ENCODE data around the gene AZIN2.
"Not testable (repeated sequence)": the region's sequence is repeated elsewhere in the genome, so short reads cannot be mapped to it uniquely, and the experiment has no call there.

Gene AZIN2

GRCh38 chr1:33127001-33127823 is 46.3 kb downstream of the AZIN2 start:
- peak; percentile 99 for DNase-seq (ENCODE audit: low read depth)

DNA sequence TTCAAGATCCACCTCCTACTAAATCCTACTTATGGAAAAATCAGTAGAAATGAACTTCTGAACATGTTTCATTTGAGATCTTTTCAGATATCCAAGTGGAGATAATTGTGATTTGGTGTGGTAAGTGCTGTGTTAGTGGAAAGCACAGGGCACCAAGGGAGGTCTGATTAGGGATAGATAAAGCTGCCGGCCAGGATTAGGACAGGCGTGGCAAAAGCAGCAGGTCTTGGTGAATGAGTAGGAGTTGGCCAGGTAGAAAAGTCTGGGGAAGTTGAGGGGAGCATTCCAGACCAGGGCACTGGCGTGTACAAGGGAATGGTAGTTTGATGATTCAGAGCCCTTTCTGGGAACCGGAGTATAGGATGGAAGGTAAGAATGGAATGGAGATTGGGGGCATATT is 47.8 kb downstream of the AZIN2 start:
- no peak for DNase-seq (ENCODE audit: low read depth)

- DNase-seq (ENCODE audit: low read depth): no peak
Observed at GRCh38 chr1:33130297-33130696, 49.3 kb downstream of the AZIN2 start.

DNA sequence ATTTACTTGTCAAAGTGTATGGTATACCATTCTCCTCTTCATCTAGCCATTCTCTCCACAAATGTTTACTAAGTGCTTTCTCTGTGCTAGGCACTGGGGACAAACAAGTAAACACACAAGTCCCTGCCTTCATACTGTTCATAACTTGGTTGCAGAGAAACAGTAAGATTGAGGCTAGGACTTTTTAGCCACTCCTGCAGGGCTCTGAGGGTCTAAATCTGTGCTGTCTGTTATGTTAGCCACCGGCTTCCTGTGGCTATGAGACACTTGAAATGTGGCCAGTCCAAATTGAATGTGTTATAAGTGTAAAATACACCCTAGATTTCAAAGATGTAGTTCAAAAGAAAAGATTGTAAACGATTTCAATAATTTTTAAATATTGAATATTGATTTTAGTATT is 50.2 kb downstream of the AZIN2 start:
- DNase-seq (ENCODE audit: low read depth): no peak

- DNase-seq (ENCODE audit: low read depth): no peak
Observed at GRCh38 chr1:33132549-33132948, 51.6 kb downstream of the AZIN2 start.

- DNase-seq (ENCODE audit: low read depth): no peak
Observed at GRCh38 chr1:33133478-33134105, 52.6 kb downstream of the AZIN2 start.

GRCh38 chr1:33136041-33136440 is 55.1 kb downstream of the AZIN2 start:
- not testable (repeated sequence) for DNase-seq (ENCODE audit: low read depth)

GRCh38 chr1:33137800-33138199 is 56.8 kb downstream of the AZIN2 start:
- DNase-seq (ENCODE audit: low read depth): no peak

DNA sequence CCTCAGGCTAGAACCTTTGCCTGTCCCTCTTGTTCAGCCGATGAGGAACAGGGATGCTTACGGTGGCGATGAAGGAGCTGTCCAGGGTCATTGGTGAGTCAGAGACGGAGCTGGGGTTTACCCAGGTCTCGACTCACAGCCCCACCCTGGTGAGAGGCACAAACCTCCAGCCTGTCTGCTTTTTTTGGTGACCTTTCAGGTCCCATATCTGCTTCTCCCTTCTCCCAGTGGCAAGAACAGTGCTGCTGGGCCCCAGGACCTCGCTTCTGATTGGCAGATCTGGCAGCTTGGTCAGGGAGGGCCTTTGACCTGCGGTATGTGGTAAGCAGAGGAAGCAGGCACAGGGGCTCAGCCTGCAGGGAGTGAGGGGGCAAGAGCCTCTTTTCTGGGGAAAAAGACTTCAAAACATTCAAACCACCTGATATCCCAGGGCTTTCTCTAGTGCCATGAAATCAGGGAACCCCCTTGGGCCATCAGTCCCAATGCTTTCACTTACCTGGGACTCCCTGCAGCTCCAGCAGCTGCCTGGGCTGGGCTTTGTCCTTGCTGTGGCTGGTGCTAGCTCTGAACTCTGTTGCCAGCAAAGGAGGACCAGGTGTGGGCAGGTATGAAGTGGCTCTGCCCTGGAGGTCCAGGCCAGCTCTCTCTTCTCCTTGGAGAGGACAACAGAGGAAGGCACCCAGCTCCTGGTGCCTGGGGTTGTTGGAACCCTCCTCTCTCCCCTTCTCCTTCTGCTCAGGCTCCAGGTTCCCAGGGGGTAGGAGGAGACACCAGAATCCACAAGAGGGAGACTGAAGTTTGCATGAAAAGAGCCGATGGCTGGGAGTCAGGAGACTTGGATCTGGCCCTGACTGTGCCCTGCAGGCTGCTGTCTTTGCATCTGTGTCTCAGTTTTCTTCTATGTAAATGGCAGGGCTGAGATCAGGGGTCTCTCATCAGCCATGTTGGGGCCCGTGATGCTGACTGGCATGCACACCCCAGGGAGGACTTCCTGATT is 59.5 kb downstream of the AZIN2 start:
- DNase-seq (ENCODE audit: low read depth): no peak

DNA sequence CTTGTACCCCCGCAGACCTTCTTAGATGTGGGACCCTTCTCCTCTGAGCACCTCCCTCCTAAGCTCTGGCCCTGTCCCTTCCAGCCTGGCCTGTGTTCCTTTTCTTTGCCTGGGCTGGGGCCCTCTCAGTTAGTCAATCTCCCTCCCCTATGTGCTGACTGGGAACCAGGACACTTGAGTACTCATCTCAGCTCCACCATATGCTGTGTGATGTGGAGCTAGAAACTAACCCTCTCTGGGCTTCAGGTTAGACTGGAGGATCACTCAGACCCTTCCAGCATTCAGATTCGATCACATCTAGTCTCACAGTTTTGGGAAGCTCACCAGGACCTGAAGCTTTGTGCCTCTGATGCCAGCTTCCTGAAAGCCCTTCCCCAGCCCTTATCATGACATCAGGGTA is 60.3 kb downstream of the AZIN2 start:
- no peak for DNase-seq (ENCODE audit: low read depth)

GRCh38 chr1:33141781-33142180 is 60.8 kb downstream of the AZIN2 start:
- DNase-seq (ENCODE audit: low read depth): no peak

- no peak for DNase-seq (ENCODE audit: low read depth)
Observed at GRCh38 chr1:33142483-33143064, 61.6 kb downstream of the AZIN2 start.

DNA sequence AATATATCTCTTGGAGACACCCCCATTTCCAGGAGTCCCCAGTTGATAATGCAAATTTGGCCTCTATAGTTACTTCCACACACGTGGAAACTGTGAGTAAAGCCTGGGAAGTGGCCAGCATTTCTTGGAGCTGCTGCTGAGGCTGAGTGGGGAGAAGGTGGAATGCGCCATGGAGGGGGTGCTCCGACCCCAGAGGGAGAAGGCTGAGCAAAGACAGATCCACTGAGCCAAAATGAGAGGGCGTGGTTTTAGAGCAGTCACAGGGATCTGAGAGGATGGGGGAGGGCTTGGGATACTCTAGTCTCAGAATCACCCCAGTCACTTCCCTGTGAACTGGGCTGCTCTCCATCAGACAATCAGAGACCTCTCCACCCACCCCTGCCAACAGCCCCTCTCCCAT is 62.2 kb downstream of the AZIN2 start:
- no peak for DNase-seq (ENCODE audit: low read depth)

DNA sequence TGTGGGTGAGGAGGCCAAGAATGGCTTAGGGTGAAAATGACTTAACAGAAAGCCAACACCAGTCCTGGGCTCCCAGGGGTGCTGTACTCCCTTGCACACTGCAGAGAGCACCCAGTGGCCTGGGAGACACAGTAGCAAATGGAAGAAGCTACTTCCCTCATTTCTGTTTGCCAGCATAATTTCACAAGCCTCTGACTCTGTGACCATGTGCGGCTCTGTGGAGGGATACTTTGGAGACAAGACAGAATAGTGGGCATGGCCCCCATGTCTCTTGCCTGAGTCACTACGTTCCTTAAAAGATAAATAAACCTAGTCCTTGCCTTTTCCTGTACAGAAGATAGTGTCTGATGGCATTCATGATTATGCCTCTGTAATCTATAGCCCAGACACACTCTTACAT is 62.7 kb downstream of the AZIN2 start:
- no peak for DNase-seq (ENCODE audit: low read depth)

DNA sequence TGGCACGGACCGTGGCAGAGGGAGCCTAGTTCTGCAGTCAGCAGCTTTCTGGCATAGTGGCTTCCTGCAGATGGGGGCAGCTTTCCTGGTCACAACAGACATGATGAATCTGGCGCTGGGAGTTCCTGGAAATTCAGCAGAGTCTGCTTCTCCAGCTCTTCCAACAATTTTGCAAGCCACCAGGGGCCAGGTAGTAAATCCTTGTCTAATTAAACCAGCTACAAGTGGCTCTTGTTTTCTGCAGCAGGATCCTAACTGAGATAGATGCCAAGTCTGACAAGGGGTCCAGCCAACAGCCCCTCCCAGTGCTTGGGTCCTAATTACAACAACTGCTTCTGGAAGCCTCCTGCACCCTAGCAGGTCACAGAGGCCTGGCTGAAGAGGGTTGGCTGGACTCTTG is 65.0 kb downstream of the AZIN2 start:
- no peak for DNase-seq (ENCODE audit: low read depth)

- DNase-seq (ENCODE audit: low read depth): no peak
Observed at GRCh38 chr1:33147275-33147996, 66.5 kb downstream of the AZIN2 start.

- DNase-seq (ENCODE audit: low read depth): no peak
Observed at GRCh38 chr1:33147997-33148314, 67.0 kb downstream of the AZIN2 start.

- DNase-seq (ENCODE audit: low read depth): no peak
Observed at GRCh38 chr1:33148615-33149014, 67.7 kb downstream of the AZIN2 start.

DNA sequence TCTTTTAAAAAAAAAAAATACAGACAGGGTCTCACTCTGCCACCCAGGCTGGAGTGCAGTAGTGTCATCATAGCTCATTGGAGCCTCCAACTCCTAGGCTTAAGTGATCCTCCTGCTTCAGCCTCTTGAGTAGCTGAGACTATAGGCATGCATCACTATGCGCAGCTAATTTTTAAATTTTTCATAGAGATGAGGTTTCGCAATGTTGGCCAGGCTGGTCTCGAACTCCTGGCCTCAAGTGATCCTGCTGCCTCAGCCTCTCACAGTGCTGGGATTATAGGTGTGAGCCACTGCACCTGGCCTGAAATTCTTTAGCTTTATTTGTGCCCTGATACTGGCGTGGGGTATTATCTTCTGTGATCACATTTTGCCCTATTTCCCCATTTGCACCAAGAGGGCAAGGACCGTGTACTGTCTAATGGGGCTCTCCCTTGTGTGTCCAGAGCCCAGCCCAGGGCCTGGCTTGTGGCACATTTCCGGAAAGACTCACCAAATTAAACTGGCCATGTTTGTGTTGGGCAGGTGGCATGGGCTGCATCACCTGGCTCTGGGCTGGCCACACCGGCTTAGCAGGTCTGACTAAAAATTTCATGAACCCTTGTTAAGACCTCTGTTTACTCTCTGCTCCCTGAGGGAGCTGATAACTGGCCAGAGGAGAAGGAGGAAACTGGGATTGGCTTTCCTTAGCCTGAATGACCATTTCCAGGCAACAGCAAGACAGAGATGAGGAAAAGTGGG is 68.7 kb downstream of the AZIN2 start:
- DNase-seq (ENCODE audit: low read depth): no peak

DNA sequence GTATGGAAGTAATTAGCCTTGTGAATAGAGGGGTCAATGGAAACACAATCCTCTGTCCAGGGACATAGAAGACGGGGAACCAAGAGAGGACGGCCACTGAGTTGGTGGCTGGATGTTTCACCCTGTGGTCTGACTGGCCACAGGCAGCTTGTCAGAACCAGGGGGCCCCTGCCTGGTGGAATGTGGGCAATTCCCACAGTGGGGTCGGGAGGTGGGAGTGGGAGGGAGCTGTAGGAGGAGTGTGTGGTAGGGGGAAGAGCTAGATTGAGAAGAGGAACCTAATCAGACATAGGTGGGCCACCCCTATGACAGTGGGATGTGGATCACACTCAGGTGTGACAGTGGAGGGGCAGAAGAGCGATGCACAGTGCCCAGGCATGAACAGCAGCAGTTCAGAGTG is 69.6 kb downstream of the AZIN2 start:
- DNase-seq (ENCODE audit: low read depth): no peak

DNA sequence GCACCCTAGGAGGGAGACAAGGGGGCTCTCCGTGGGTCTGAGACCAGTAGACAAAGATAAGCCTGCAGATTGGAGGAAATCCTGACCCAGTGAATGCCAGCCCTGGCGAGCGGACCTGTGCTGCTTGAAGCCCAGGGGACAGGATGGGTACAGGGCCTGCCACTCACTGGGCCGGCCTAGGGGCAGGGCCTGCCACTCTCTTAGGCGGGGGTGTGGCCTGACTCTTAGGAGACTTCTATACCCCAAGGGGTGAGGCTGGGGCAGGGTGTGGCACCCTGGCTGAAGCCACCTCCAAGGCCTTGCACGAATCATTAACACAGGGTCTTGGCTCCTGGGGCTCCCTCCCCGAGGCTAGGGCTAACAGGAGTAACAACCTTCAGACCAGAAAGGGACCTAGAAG is 70.2 kb downstream of the AZIN2 start:
- no peak for DNase-seq (ENCODE audit: low read depth)

Measured in stimulated activated CD4-positive, alpha-beta T cell treated with anti-CD3 and anti-CD28 coated beads, Interleukin-2, amount 100 ng/mL, for 4 hours (primary cell).